HepG2 (cell line): ENCODE data around the gene TREML1. TPM values are rescaled to one million over a fixed set of nuclear protein-coding genes. Genes with fewer than 3 reads are reported as not detected.
A peak's percentile ranks its signal among the peaks of the same experiment; 100 is the strongest.

Experiments
- ATAC-seq: fragments of 200-7000 bp; cut with Tn5 transposase; 3 replicates; pipeline ENCODE4 v1.9.1; 2020; ENCODE audit warnings: mild to moderate bottlenecking, moderate library complexity
- BruUV-seq: library from RNA; stranded (reverse); fragments of 400-500 nt; replicated peaks from 2 replicates; lab custom pipeline; 2021; lab: Mats Ljungman, UMichigan
- CTCF ChIA-PET: fragments of 300-600 bp; formaldehyde crosslinking; extraction: SDS; loops from one replicate; lab custom pipeline; 2021; ENCODE audit warnings: low total read pairs, inconsistent platforms, low intra/inter-chr PET ratio; lab: Yijun Ruan, JAX
- POLR2A ChIA-PET: fragments of 350-600 bp; sonication (Branson Sonifier 250); formaldehyde crosslinking; loops from one replicate; lab custom pipeline; 2020; ENCODE audit warnings: antibody characterized with exemption, inconsistent platforms; lab: Yijun Ruan, JAX
- DNase-seq: peaks from one replicate; pipeline ENCODE4 v3.0.0-alpha.2; 2015; ENCODE audit warnings: low spot score
- FAIRE-seq: peaks from 3 replicates; lab custom pipeline; 2011; peaks lifted over from hg19 to GRCh38; lab: Jason Lieb, UNC
- H2AFZ ChIP-seq: one replicate; pipeline ENCODE4 v1.6.1; 2011; ENCODE audit warnings: low read length, inconsistent platforms
- H3K27ac ChIP-seq: fragments of 300-600 bp; 3 replicates; pipeline ENCODE4 v1.8.0; 2011; ENCODE audit warnings: mixed run types, mild to moderate bottlenecking, mixed read lengths, low read length, inconsistent platforms; ENCODE audit not compliant: insufficient read depth; ENCODE audit errors: extremely low read length
- H3K27me3 ChIP-seq, 2 experiments: fragments of 200-600 bp in 1 of 2; 2 replicates in 1 of 2; 3 replicates in 1 of 2; pipeline versions ENCODE4 v1.6.0 to v1.8.0; 2011; ENCODE audit warnings: low read length in 2 of 2, mild to moderate bottlenecking in 2 of 2, moderate library complexity in 2 of 2, inconsistent platforms in 1 of 2; ENCODE audit not compliant: insufficient read depth in 2 of 2, control insufficient read depth in 1 of 2
- H3K36me3 ChIP-seq, 2 experiments: fragments of 200-600 bp in 1 of 2; replicated peaks in 1 of 2; 2 replicates in 1 of 2; 3 replicates in 1 of 2; pipeline versions ENCODE4 v1.5.1 to v1.8.0; 2011; ENCODE audit warnings: low read length in 2 of 2, inconsistent platforms in 1 of 2; ENCODE audit not compliant: insufficient read depth in 2 of 2, control insufficient read depth in 1 of 2
- H3K4me1 ChIP-seq: 2 replicates; pipeline ENCODE4 v1.5.1; 2012; ENCODE audit warnings: low read length, inconsistent platforms; ENCODE audit not compliant: insufficient read depth
- H3K4me2 ChIP-seq: 2 replicates; pipeline ENCODE4 v1.6.0; 2011; ENCODE audit warnings: low read depth, low read length, inconsistent platforms
- H3K4me3 ChIP-seq, 3 experiments: fragments of 200-600 bp in 1 of 3; sonication (generic), shearing (Covaris generic) in 1 of 3; replicated peaks in 1 of 3; 2 replicates each; pipeline ENCODE4 v1.5.1; 2011 to 2016; ENCODE audit warnings: low read length in 3 of 3, inconsistent platforms in 2 of 3, low read depth in 2 of 3, mild to moderate bottlenecking in 2 of 3, control low read depth in 1 of 3, mixed read lengths in 1 of 3; ENCODE audit not compliant: insufficient read depth in 1 of 3
- H3K79me2 ChIP-seq: one replicate; pipeline ENCODE4 v1.6.1; 2011; ENCODE audit warnings: low read length, inconsistent platforms; ENCODE audit not compliant: insufficient read depth
- H3K9ac ChIP-seq: 2 replicates; pipeline ENCODE4 v1.6.0; 2011; ENCODE audit warnings: mild to moderate bottlenecking, low read depth, low read length, inconsistent platforms; ENCODE audit not compliant: insufficient read depth
- H3K9me3 ChIP-seq: 2 replicates; pipeline ENCODE4 v1.5.1; 2012; ENCODE audit warnings: mild to moderate bottlenecking, low read length
- H4K20me1 ChIP-seq: 2 replicates; pipeline ENCODE4 v1.6.0; 2011; ENCODE audit warnings: inconsistent platforms, mild to moderate bottlenecking, low read length, moderate library complexity; ENCODE audit not compliant: insufficient read depth
- CEBPB ChIP-seq: IDR thresholded peaks from 2 replicates; pipeline ENCODE4 v1.6.1; 2011; ENCODE audit warnings: low read depth, low read length, improper control_type of control experiment, borderline replicate concordance
- CEBPG ChIP-seq: IDR thresholded peaks from 2 replicates; pipeline ENCODE4 v1.6.1; 2016
- ELF4 ChIP-seq: sonication (generic); formaldehyde crosslinking; IDR thresholded peaks from 2 replicates; pipeline ENCODE4 v1.5.0; 2020; ENCODE audit warnings: missing genetic modification reagents, mild to moderate bottlenecking, moderate library complexity, borderline replicate concordance
- HHEX ChIP-seq: IDR thresholded peaks from 2 replicates; pipeline ENCODE4 v1.6.1; 2016; ENCODE audit warnings: control low read depth
- MYC ChIP-seq: sonication (generic); formaldehyde crosslinking; IDR thresholded peaks from 2 replicates; pipeline ENCODE4 v1.9.0; 2021; ENCODE audit warnings: missing genetic modification reagents, borderline replicate concordance
- RFX3 ChIP-seq: IDR thresholded peaks from 2 replicates; pipeline ENCODE4 v1.6.1; 2016; ENCODE audit warnings: missing biosample characterization, missing genetic modification reagents
- RNF219 ChIP-seq: sonication (generic); formaldehyde crosslinking; IDR thresholded peaks from 2 replicates; pipeline ENCODE4 v1.5.0; 2020; ENCODE audit warnings: mild to moderate bottlenecking, missing genetic modification reagents
- ZFP1 ChIP-seq: IDR thresholded peaks from 2 replicates; pipeline ENCODE4 v1.6.1; 2016
- ZNF616 ChIP-seq: sonication (generic); formaldehyde crosslinking; IDR thresholded peaks from 2 replicates; pipeline ENCODE4 v1.5.0; 2020; ENCODE audit warnings: low read depth, mild to moderate bottlenecking, missing genetic modification reagents
- WGBS: methylation state at CpG from one replicate; pipeline ENCODE4 v1.1.6; 2017; ENCODE audit warnings: low lambda C conversion rate; 5-methylcytosine and 5-hydroxymethylcytosine counted together
- in situ Hi-C: cut with HindIII; loops from 2 replicates; pipeline ENCODE4 v1.10.0; 2017; ENCODE audit warnings: low pct_unique_long_range_greater_than_20kb; ENCODE audit not compliant: extremely low pct_ligation_motif_present
- intact Hi-C: fragments of 100-400 bp; cut with micrococcal nuclease; formaldehyde crosslinking; loops from one replicate; pipeline ENCODE4 v1.10.0; 2022; ENCODE audit not compliant: unreplicated experiment
- polyA plus RNA-seq, 8 experiments: library from polyadenylated mRNA; depleted of rRNA in 3 of 8; stranded (reverse) in 7 of 8; unstranded in 1 of 8; fragments of >200 nt; fragmentation: Illumina TruSeq in 4 of 8; extraction: Trizol in 4 of 8; gene quantifications; 2 replicates each; pipeline versions ENCODE4 v1.2.1 to v1.2.3, GENCODE V29; 2011 to 2016; ENCODE audit warnings: low read depth in 4 of 8, missing spikeins in 1 of 8, mixed read lengths in 1 of 8; ENCODE audit not compliant: insufficient read depth in 1 of 8
- total RNA-seq, 5 experiments: library from RNA; depleted of rRNA; stranded (reverse); fragments of >200 nt; fragmentation: Illumina TruSeq; extraction: Trizol; gene quantifications; 2 replicates each; pipeline ENCODE4 v1.2.3, GENCODE V29; 2016; ENCODE audit warnings: low read depth in 1 of 5

The TREML1 gene
- total and polyA plus RNA-seq, 2 of the 13 experiments (the other 11 are each of a cell fraction or from before 2014, with no cell fraction given): not detected

- POLR2A ChIA-PET: no interaction called here
- H3K27ac ChIP-seq: no peak within 1 kb of the TSS
- no peak within 1 kb of the TSS for H3K4me2 ChIP-seq
- in situ Hi-C loops: no loop called here
- no TSS peak for BruUV-seq
- no peaks in the 10 kb centered on the region for H3K9me3 ChIP-seq
- no peaks in the 10 kb centered on the region for H4K20me1 ChIP-seq
- CTCF ChIA-PET: no interaction called here
- DNase-seq: no peak
- no peak for FAIRE-seq
- H3K36me3 ChIP-seq: no peaks in the 10 kb centered on the region
- no peak within 1 kb of the TSS for H2AFZ ChIP-seq
- H3K9ac ChIP-seq: no peak within 1 kb of the TSS
- TF ChIP-seq RFX3 (CRISPR knock-in tag): no peak
- TF ChIP-seq CEBPG (CRISPR knock-in tag): peak; percentile 13; the same call in 1 of the 2 replicates
- peak; percentile 56; the same call in 1 of the 2 replicates for TF ChIP-seq CEBPB
- no peak for ATAC-seq
- WGBS: 50% methylated on average over 9 of the region's 10 CpGs
- H3K4me1 ChIP-seq: no peaks in the 10 kb centered on the region
- intact Hi-C loops: no loop called here
- H3K4me3 ChIP-seq: no peak within 1 kb of the TSS
- H3K27me3 ChIP-seq: peaks cover 0 to 15% of the 10 kb centered on the region in 2 experiments; a peak in 1 of 5 replicates
- no peaks in the 10 kb centered on the region for H3K79me2 ChIP-seq
Measured at GRCh38 chr6:41162687-41163418, 8.7 kb upstream of the TREML1 start, which contains the start of gene TREM2. TREM2 (minus strand) TSS chr6:41163116; CDS start chr6:41163082, 34 bp downstream.

GRCh38 chr6:41161851-41162552, 7.9 kb upstream of the TREML1 start:
- H3K4me1 ChIP-seq: no peaks in the 10 kb centered on the region
- no peak for FAIRE-seq
- H3K36me3 ChIP-seq: no peaks in the 10 kb centered on the region
- peaks cover 1 to 16% of the 10 kb centered on the region in 2 experiments; a peak in 2 of 5 replicates for H3K27me3 ChIP-seq
- no peak overlapping the region for H3K27ac ChIP-seq
- POLR2A ChIA-PET: no interaction called here
- no peak overlapping the region for H3K4me2 ChIP-seq
- WGBS: 24% methylated on average over 13 of the region's 13 CpGs
- ATAC-seq: no peak
- H3K9ac ChIP-seq: no peak overlapping the region
- H4K20me1 ChIP-seq: no peaks in the 10 kb centered on the region
- no peaks in the 10 kb centered on the region for H3K79me2 ChIP-seq
- H3K9me3 ChIP-seq: no peaks in the 10 kb centered on the region
- BruUV-seq: no TSS peak
- TF ChIP-seq MYC (CRISPR knock-in tag) (no peak), HHEX (CRISPR knock-in tag) (no peak), RNF219 (CRISPR knock-in tag) (no peak), ZFP1 (CRISPR knock-in tag) (no peak), ELF4 (CRISPR knock-in tag) (no peak), ZNF616 (CRISPR knock-in tag) (no peak)
- H3K4me3 ChIP-seq: no peak overlapping the region
- CTCF ChIA-PET: no interaction called here
- no peak overlapping the region for H2AFZ ChIP-seq
- in situ Hi-C loops (no loop called here), intact Hi-C loops (no loop called here)
- no peak for DNase-seq
